ENCODE data around the gene ARFGAP1. TPM values are rescaled to one million over a fixed set of nuclear protein-coding genes. Genes with fewer than 3 reads are reported as not detected.

Gene ARFGAP1
- total RNA-seq, 4 donors from 2014 or later, result 16.1 to 46.2 (median 22.7) TPM

DNA sequence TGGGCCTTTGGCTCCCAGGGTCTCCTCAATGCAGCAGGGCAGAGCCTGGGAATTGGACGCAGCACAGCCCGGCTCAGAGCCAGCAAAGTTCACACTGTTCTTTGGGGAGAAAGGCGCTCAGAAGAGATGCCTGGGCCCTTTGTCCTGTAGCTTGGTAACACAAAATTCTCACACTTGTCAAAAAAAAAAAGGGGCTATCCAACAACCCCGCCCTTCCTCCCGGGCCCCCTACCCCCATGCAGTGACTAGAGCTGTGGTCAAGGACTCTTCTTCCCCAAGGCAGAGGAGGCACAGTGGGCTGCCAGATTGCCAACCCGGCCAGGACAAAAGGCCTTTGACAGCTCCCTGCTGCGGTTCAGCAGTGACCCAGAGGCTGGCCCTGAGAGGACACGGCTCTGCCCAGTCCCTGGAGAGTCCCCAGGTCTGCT, 20.3 kb upstream of the ARFGAP1 start:
- TF ChIP-seq, protein P1, sequence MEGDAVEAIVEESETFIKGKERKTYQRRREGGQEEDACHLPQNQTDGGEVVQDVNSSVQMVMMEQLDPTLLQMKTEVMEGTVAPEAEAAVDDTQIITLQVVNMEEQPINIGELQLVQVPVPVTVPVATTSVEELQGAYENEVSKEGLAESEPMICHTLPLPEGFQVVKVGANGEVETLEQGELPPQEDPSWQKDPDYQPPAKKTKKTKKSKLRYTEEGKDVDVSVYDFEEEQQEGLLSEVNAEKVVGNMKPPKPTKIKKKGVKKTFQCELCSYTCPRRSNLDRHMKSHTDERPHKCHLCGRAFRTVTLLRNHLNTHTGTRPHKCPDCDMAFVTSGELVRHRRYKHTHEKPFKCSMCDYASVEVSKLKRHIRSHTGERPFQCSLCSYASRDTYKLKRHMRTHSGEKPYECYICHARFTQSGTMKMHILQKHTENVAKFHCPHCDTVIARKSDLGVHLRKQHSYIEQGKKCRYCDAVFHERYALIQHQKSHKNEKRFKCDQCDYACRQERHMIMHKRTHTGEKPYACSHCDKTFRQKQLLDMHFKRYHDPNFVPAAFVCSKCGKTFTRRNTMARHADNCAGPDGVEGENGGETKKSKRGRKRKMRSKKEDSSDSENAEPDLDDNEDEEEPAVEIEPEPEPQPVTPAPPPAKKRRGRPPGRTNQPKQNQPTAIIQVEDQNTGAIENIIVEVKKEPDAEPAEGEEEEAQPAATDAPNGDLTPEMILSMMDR (IDR thresholded peaks at IDR 0.05; ENCODE audit: low read depth), result no peak

DNA sequence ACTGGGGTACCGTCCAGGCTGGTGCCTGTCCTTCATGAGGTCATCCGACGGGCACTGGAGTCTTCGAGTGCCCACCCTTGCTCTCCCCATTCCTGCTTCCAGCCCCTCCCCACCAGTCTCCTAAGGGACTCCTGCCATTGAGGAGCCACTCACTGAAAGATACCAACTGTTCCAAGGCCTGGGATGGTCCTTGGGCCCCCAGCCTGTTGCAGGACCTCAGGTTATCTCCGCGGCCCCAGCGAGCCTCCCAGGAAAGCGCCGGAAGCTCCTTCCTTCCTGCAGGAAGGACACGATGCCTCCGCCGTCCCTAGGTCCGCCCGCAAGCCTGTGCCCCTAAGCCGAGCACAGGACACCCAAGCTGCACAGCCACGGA, 19.6 kb upstream of the ARFGAP1 start:
- TF ChIP-seq, protein P1 (IDR thresholded peaks at IDR 0.05; ENCODE audit: low read depth), result no peak

DNA sequence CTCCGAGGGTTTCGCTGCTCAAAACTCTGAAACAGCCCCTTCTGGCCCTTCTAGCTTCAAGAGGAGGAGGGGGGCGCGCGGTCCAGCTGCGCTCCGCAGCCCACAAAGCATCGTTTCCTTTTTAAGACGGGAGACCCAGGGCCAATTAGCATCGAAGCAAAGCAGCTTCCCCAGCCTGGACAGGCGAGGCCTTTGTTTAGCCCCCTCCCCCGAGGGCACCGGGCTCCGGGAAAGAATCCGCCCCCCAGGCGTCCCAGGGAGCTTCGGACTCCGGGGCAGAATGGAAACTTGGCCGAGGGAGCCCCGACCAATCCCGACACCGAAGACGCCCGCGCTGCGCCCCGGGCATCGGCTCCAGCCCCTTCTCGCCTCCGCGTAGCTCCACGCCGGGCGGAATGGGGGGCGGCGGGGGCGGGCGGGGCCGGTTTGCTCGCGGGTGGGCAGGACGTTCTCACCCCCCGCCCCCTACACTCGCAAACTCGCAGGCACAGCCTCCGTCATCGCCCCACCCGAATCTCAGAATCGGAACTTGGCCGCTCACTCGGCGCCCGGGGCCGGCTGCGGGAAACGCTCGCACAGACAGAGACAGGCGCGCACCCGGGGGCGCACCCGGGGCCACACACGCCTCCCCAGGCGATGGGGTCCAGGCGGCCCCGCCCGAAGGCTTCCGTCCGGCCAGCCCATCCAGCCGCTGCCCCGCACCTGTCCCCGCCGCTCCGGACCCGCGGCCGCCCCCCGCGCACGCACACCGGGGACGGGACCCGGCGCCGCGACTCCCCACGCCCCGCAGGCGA, 19.0 kb upstream of the ARFGAP1 start:
- TF ChIP-seq, protein P1 (IDR thresholded peaks at IDR 0.05; ENCODE audit: low read depth), result no peak

DNA sequence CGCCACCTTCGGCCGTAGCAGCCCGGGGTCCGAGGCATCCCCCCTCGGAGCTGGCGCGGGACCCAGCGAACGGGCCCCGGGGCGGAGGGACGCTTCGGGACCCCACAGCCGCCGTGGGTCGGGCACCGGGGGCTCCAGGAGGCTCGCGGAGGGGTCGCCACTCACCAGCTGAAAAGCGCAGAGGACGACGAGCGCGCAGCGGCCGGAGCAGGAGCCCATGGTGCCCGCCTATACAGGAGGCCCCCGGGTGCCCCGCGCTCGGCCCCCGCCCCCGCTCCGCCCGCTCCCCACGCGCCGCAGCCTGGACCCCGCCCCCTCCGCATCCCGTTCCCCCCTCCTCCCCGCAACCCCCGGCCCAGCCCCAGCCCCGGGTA, 18.4 kb upstream of the ARFGAP1 start, which contains the start of gene NKAIN4:
NKAIN4 (minus strand) TSS at position 232 of the 374 bp plus-strand sequence; CDS start at position 219, 13 bp downstream.
- TF ChIP-seq, protein P1 (IDR thresholded peaks at IDR 0.05; ENCODE audit: low read depth), result no peak

DNA sequence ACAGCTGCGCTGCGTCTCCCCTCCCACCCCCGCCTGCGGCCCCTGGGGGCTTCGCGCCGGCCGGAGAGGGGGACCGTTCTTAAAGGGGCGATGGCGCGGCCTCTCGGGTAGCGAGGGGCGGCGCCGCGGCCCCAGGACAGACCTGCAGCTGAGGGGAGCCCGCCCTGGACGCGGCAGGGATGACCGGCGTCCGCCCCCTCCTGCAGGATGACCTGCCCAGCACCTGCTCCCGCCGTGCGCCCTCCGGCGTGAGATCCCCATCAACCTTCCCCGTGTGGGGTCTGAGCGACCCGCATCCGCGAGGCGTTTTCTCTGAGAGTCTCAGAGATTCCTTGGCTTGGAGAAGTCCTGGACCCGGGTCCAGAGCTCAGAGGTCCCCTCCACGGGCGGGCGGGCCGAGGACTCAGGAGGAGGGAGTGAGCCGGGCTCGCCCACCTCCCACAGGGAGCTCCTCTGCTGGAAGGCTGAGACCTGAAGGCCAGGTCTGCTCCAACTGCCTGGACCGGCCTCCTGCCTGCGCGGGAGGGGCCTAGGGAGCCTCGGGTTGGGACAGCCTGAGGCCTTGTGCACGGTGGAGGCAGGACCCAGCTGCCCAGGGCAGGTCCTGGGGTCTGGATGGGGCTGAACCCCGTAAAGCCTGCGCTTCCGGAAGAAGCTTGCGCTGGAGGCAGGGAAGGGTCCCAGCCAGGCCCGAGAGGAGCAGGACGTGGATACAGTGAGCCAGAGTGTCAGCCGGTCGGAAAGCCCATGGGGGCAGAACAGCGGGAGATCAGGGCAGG, 17.8 kb upstream of the ARFGAP1 start:
- TF ChIP-seq, protein P1 (IDR thresholded peaks at IDR 0.05; ENCODE audit: low read depth), result no peak

DNA sequence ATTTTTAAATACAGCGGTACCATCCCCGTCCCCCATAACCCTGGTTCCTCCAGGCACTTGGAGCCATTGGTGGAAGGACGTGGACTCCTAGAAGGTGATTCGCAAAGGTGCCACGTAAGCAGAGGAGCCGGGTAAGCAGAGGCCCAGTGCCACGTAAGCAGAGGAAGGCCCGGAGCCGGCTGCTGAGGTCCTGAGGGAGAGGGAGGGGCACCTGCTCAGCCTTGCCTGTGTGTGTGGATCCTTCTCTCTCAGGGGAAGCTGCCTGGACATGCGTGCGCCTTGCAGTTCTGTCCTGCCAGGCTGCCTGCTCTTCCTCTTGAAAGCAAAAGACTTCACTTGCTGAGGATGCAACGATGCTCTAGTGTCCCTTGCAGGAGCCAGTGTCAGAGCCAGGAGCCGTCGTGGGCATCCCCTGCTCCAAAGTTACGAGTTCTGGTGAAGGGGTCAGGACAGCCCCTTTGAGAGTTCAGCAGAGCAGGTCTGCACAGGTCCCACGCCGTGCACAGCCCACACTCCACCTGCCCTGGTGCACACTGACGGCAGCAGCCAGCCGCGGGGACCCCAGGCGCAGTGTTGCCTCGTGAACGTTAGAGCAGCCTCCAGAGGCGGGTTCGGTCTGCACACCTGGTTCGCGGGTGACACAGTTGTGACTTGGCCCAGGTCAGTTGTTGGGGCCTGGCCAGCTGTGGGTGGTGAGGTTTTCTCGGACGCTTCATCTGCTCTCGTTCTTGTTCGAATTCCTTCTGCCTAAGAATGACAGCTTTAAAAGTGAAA, 16.5 kb upstream of the ARFGAP1 start:
- TF ChIP-seq, protein P1 (IDR thresholded peaks at IDR 0.05; ENCODE audit: low read depth), result no peak

All from subcutaneous adipose tissue (tissue), 4 donors.